ENCODE data around the gene MTF2. TPM values are rescaled to one million over a fixed set of nuclear protein-coding genes. Genes with fewer than 3 reads are reported as not detected.

Gene MTF2
- total and polyA plus RNA-seq, 2 experiments from 2014 or later: 14.1 to 17.6 TPM

DNA sequence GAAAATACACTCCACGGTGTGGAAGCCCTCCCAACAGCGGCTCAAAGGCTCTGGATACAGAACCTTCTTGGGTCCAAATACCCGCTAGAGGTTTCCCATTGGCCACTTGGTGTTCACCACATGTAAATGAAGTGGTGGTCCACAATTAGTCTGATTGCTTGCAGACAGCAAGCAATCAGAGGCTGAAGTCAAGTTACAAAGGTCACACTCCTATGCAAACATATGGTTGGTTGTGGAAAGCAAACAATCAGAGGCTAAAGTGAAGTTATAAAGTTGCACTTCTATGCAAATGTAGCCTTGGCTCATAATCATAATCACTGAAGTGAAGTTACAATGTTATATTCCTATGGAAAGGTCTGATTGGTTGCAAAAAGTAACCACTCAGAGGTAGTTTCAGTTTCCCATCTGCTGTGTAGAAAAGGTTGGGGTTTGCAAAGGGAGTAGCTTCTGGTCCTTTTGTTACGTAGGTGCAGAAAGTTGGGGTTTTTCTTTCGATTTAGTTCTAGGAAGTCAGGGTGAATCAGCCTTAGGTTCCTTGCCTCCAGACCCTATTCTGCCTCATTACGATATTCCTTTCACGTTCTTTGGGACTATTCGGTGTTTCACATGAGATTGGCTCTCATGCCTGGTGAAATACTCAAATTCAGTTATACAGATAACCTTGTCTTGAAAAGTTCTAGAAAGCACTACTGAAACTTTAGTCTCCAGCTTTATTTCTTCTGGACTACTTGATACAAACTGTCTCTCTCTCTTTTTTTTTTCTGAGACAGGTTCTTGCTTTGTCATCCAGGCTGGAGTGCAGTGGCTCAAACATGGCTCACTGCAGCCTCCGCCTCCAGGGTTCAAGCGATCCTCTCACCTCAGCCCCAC lies 36.7 kb upstream of the MTF2 start:
- Histone ChIP-seq H3K4me1 (ENCODE audit: insufficient read depth) (no peaks in the 10 kb centered on the region), H4K20me1 (ENCODE audit: insufficient read depth) (no peaks in the 10 kb centered on the region), H2AFZ (no peak overlapping the region), H3K27ac (no peak overlapping the region), H3K4me2 (ENCODE audit: unreplicated experiment) (no peak overlapping the region), H3K36me3 (ENCODE audit: low read depth) (no peaks in the 10 kb centered on the region), H3K9me2 (ENCODE audit: insufficient read depth) (no peaks in the 10 kb centered on the region), H3K79me2 (ENCODE audit: insufficient read depth) (no peaks in the 10 kb centered on the region), H3K27me3 (replicated peaks; ENCODE audit: insufficient read depth) (no peaks in the 10 kb centered on the region), H3K9ac (no peak overlapping the region), H3K9me3 (ENCODE audit: low read depth) (no peaks in the 10 kb centered on the region), H3K4me3 (no peak overlapping the region), H3F3A (ENCODE audit: insufficient read depth) (no peaks in the 10 kb centered on the region)
- in situ Hi-C loops (cut with MboI): no loop called here
- TF ChIP-seq EZH2phosphoT487 (IDR thresholded peaks at IDR 0.05; ENCODE audit: insufficient read depth, low read depth): no peak
- no peak for TF ChIP-seq EZH2 (IDR thresholded peaks at IDR 0.05; ENCODE audit: insufficient read depth, poor library complexity, severe bottlenecking)
- DNase-seq: no peak
- WGBS, 2 experiments (ENCODE audit: low coverage in 1 of 2, low lambda C conversion rate in 2 of 2, missing lambda C conversion rate in 2 of 2): 59 to 65% methylated on average over 10 of the region's 10 CpGs

- WGBS, 2 experiments (ENCODE audit: low coverage in 1 of 2, low lambda C conversion rate in 2 of 2, missing lambda C conversion rate in 2 of 2): 58 to 68% methylated on average over 4 of the region's 4 CpGs
- Histone ChIP-seq H4K20me1 (ENCODE audit: insufficient read depth) (no peaks in the 10 kb centered on the region), H3K27ac (no peak overlapping the region), H3K4me3 (no peak overlapping the region), H3K4me2 (ENCODE audit: unreplicated experiment) (no peak overlapping the region), H3K9ac (no peak overlapping the region), H3K9me3 (ENCODE audit: low read depth) (no peaks in the 10 kb centered on the region), H3K27me3 (replicated peaks; ENCODE audit: insufficient read depth) (no peaks in the 10 kb centered on the region), H3K79me2 (ENCODE audit: insufficient read depth) (no peaks in the 10 kb centered on the region), H3K4me1 (ENCODE audit: insufficient read depth) (no peaks in the 10 kb centered on the region), H3K36me3 (ENCODE audit: low read depth) (no peaks in the 10 kb centered on the region), H3F3A (ENCODE audit: insufficient read depth) (no peaks in the 10 kb centered on the region), H2AFZ (no peak overlapping the region), H3K9me2 (ENCODE audit: insufficient read depth) (no peaks in the 10 kb centered on the region)
- TF ChIP-seq EZH2phosphoT487 (IDR thresholded peaks at IDR 0.05; ENCODE audit: insufficient read depth, low read depth): no peak
- no peak for TF ChIP-seq EZH2 (IDR thresholded peaks at IDR 0.05; ENCODE audit: insufficient read depth, poor library complexity, severe bottlenecking)
- DNase-seq: no peak
- in situ Hi-C loops (cut with MboI): no loop called here
These were observed 36.0 kb upstream of the MTF2 start for GRCh38 chr1:93043057-93043557.

- Histone ChIP-seq H3K9ac (no peak overlapping the region), H3K4me2 (ENCODE audit: unreplicated experiment) (no peak overlapping the region), H3K79me2 (ENCODE audit: insufficient read depth) (no peaks in the 10 kb centered on the region), H3K9me2 (ENCODE audit: insufficient read depth) (no peaks in the 10 kb centered on the region), H2AFZ (no peak overlapping the region), H3K27ac (no peak overlapping the region), H3F3A (ENCODE audit: insufficient read depth) (no peaks in the 10 kb centered on the region), H3K27me3 (replicated peaks; ENCODE audit: insufficient read depth) (no peaks in the 10 kb centered on the region), H3K9me3 (ENCODE audit: low read depth) (no peaks in the 10 kb centered on the region), H4K20me1 (ENCODE audit: insufficient read depth) (no peaks in the 10 kb centered on the region), H3K36me3 (ENCODE audit: low read depth) (no peaks in the 10 kb centered on the region), H3K4me1 (ENCODE audit: insufficient read depth) (no peaks in the 10 kb centered on the region), H3K4me3 (no peak overlapping the region)
- 41 to 45% methylated on average over 3 of the region's 3 CpGs for WGBS, 2 experiments (ENCODE audit: low coverage in 1 of 2, low lambda C conversion rate in 2 of 2, missing lambda C conversion rate in 2 of 2)
- in situ Hi-C loops (cut with MboI): no loop called here
- TF ChIP-seq EZH2phosphoT487 (IDR thresholded peaks at IDR 0.05; ENCODE audit: insufficient read depth, low read depth) (no peak), EZH2 (IDR thresholded peaks at IDR 0.05; ENCODE audit: insufficient read depth, poor library complexity, severe bottlenecking) (no peak)
- DNase-seq: no peak
These were observed 31.5 kb upstream of the MTF2 start for GRCh38 chr1:93047618-93048017.

GRCh38 chr1:93051961-93052360 lies 27.1 kb upstream of the MTF2 start:
- H3K36me3 ChIP-seq (ENCODE audit: low read depth): no peaks in the 10 kb centered on the region
- H3F3A ChIP-seq (ENCODE audit: insufficient read depth): no peaks in the 10 kb centered on the region
- H3K79me2 ChIP-seq (ENCODE audit: insufficient read depth): no peaks in the 10 kb centered on the region
- H3K4me3 ChIP-seq: no peak overlapping the region
- in situ Hi-C loops (cut with MboI): no loop called here
- no peak overlapping the region for H2AFZ ChIP-seq
- no peaks in the 10 kb centered on the region for H3K4me1 ChIP-seq (ENCODE audit: insufficient read depth)
- H3K27me3 ChIP-seq (replicated peaks; ENCODE audit: insufficient read depth): no peaks in the 10 kb centered on the region
- DNase-seq: peak; percentile 30
- 38 to 60% methylated on average over 1 of the region's 1 CpG for WGBS, 2 experiments (ENCODE audit: low coverage in 1 of 2, low lambda C conversion rate in 2 of 2, missing lambda C conversion rate in 2 of 2)
- no peaks in the 10 kb centered on the region for H4K20me1 ChIP-seq (ENCODE audit: insufficient read depth)
- no peak overlapping the region for H3K4me2 ChIP-seq (ENCODE audit: unreplicated experiment)
- H3K9me2 ChIP-seq (ENCODE audit: insufficient read depth): no peaks in the 10 kb centered on the region
- H3K9me3 ChIP-seq (ENCODE audit: low read depth): no peaks in the 10 kb centered on the region
- H3K27ac ChIP-seq: no peak overlapping the region
- no peak overlapping the region for H3K9ac ChIP-seq
- no peak for TF ChIP-seq EZH2 (IDR thresholded peaks at IDR 0.05; ENCODE audit: insufficient read depth, poor library complexity, severe bottlenecking)
- no peak for TF ChIP-seq EZH2phosphoT487 (IDR thresholded peaks at IDR 0.05; ENCODE audit: insufficient read depth, low read depth)

All from GM23248 (cell line).